Spleen (tissue), 7 donors: ENCODE results near the gene DISC1.

Experiments
- POLR2A ChIP-seq, 3 donors: fragments of 450-650 bp; IDR thresholded peaks; one replicate each; pipeline ENCODE4 v1.5.1; 2017; ENCODE audit warnings: antibody characterized with exemption in 3 of 3, mild to moderate bottlenecking in 1 of 3
- TF ChIP-seq, protein P1 (sequence below), 11 experiments: fragments of 200-600 bp in 7 of 11; fragments of 450-650 bp in 4 of 11; sonication (generic) in 4 of 11; IDR thresholded peaks in 8 of 11; conservative IDR thresholded peaks in 3 of 11; 1 replicate in 7 of 11; 2 replicates in 4 of 11; pipeline versions ENCODE4 v1.4.0 to v1.8.0; 2016 to 2021; ENCODE audit warnings: antibody characterized with exemption in 11 of 11, inconsistent platforms in 4 of 11, mild to moderate bottlenecking in 1 of 11
- donor health status: DM: no; HTN: no; CAD: no; lungs with moderate emphysema.
- donor health status: DM: no; HTN: no; CAD: no.
- donor health status: DM: no; HTN: no; CAD: no.

GRCh38 chr1:231591466-231591865 lies 35.1 kb upstream of the DISC1 start:
- TF ChIP-seq, protein P1, sequence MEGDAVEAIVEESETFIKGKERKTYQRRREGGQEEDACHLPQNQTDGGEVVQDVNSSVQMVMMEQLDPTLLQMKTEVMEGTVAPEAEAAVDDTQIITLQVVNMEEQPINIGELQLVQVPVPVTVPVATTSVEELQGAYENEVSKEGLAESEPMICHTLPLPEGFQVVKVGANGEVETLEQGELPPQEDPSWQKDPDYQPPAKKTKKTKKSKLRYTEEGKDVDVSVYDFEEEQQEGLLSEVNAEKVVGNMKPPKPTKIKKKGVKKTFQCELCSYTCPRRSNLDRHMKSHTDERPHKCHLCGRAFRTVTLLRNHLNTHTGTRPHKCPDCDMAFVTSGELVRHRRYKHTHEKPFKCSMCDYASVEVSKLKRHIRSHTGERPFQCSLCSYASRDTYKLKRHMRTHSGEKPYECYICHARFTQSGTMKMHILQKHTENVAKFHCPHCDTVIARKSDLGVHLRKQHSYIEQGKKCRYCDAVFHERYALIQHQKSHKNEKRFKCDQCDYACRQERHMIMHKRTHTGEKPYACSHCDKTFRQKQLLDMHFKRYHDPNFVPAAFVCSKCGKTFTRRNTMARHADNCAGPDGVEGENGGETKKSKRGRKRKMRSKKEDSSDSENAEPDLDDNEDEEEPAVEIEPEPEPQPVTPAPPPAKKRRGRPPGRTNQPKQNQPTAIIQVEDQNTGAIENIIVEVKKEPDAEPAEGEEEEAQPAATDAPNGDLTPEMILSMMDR (IDR thresholded peaks at IDR 0.05 in 8 of 11, conservative IDR thresholded peaks at IDR 0.05 in 3 of 11) = peak in 1 of 11 experiments; percentile 11
- no peak for TF ChIP-seq POLR2A (IDR thresholded peaks at IDR 0.05)
